H1 (cell line): ENCODE data around the gene ISCA2. TPM values are rescaled to one million over a fixed set of nuclear protein-coding genes. Genes with fewer than 3 reads are reported as not detected.

Experiments
- CTCF ChIA-PET: fragments of 300-600 bp; sonication (Branson Sonifier 250); formaldehyde crosslinking; loops from one replicate; lab custom pipeline; 2021; ENCODE audit not compliant: partially characterized antibody; lab: Charles Lee
- POLR2A ChIA-PET: fragments of 300-600 bp; sonication (Branson Sonifier 250); formaldehyde crosslinking; loops from one replicate; lab custom pipeline; 2021; ENCODE audit warnings: inconsistent platforms; ENCODE audit not compliant: partially characterized antibody; lab: Charles Lee
- DNase-seq, 2 experiments: peaks; one replicate each; pipeline versions ENCODE4 v3.0.0 to v3.0.0-alpha.2; 2010 to 2022; ENCODE audit warnings: low spot score in 2 of 2, low read depth in 1 of 2, mixed read lengths in 1 of 2
- FAIRE-seq: peaks from 2 replicates; lab custom pipeline; 2011; peaks lifted over from hg19 to GRCh38; lab: Jason Lieb, UNC
- H2AFZ ChIP-seq: 2 replicates; pipeline ENCODE4 v1.8.1; 2012; ENCODE audit warnings: low read length, inconsistent platforms
- H2AK5ac ChIP-seq: 2 replicates; pipeline ENCODE4 v1.6.1; 2013; ENCODE audit warnings: low read depth, low read length
- H2BK120ac ChIP-seq: replicated peaks from 2 replicates; pipeline ENCODE3; 2013; ENCODE audit warnings: low read depth, low read length, inconsistent platforms
- H2BK12ac ChIP-seq: 2 replicates; pipeline ENCODE4 v1.6.1; 2013; ENCODE audit warnings: low read depth, low read length
- H2BK15ac ChIP-seq: 2 replicates; pipeline ENCODE4 v1.6.1; 2013; ENCODE audit warnings: low read length
- H2BK20ac ChIP-seq: 2 replicates; pipeline ENCODE4 v1.6.1; 2013; ENCODE audit warnings: low read length
- H2BK5ac ChIP-seq: 2 replicates; pipeline ENCODE4 v1.6.1; 2013; ENCODE audit warnings: low read depth, low read length
- H3K14ac ChIP-seq: 2 replicates; pipeline ENCODE4 v1.6.1; 2013; ENCODE audit warnings: inconsistent platforms; ENCODE audit not compliant: insufficient read length
- H3K18ac ChIP-seq: 2 replicates; pipeline ENCODE4 v1.6.1; 2013; ENCODE audit warnings: low read length; ENCODE audit errors: extremely low read depth
- H3K23ac ChIP-seq: 2 replicates; pipeline ENCODE4 v1.6.1; 2013; ENCODE audit warnings: inconsistent platforms; ENCODE audit not compliant: insufficient read length
- H3K23me2 ChIP-seq: 2 replicates; pipeline ENCODE4 v1.6.1; 2013; ENCODE audit warnings: low read depth, low read length
- H3K27ac ChIP-seq: 2 replicates; pipeline ENCODE4 v1.6.1; 2011; ENCODE audit warnings: low read depth, low read length, inconsistent platforms
- H3K27me3 ChIP-seq, 4 experiments: replicated peaks in 1 of 4; 1 replicate in 1 of 4; 2 replicates in 3 of 4; pipeline versions ENCODE4 v1.6.1 to v1.8.1; 2011 to 2013; ENCODE audit warnings: low read length in 3 of 4, mild to moderate bottlenecking in 3 of 4, inconsistent platforms in 2 of 4, mixed read lengths in 2 of 4, moderate library complexity in 1 of 4; ENCODE audit not compliant: control insufficient read depth in 3 of 4, insufficient read depth in 3 of 4; ENCODE audit errors: extremely low read depth in 1 of 4
- H3K36me3 ChIP-seq, 4 experiments: 2 replicates each; pipeline versions ENCODE4 v1.6.1 to v1.8.1; 2011 to 2013; ENCODE audit warnings: mild to moderate bottlenecking in 4 of 4, low read length in 3 of 4, moderate library complexity in 2 of 4, control low read depth in 1 of 4, inconsistent platforms in 1 of 4; ENCODE audit not compliant: insufficient read depth in 4 of 4, control insufficient read depth in 2 of 4
- H3K4ac ChIP-seq: replicated peaks from 2 replicates; pipeline ENCODE3; 2013; ENCODE audit warnings: low read length, low read depth, mixed read lengths, inconsistent platforms; ENCODE audit not compliant: insufficient read length
- H3K4me1 ChIP-seq, 4 experiments: replicated peaks in 1 of 4; 1 replicate in 1 of 4; 2 replicates in 3 of 4; pipeline versions ENCODE4 v1.6.1 to v1.8.1; 2011 to 2013; ENCODE audit warnings: low read length in 3 of 4, inconsistent platforms in 2 of 4, mixed read lengths in 1 of 4; ENCODE audit not compliant: insufficient read depth in 4 of 4, control insufficient read depth in 3 of 4
- H3K4me2 ChIP-seq, 2 experiments: 2 replicates each; pipeline versions ENCODE4 v1.6.1 to v1.8.1; 2011 to 2013; ENCODE audit warnings: low read depth in 2 of 2, low read length in 2 of 2, control low read depth in 1 of 2, inconsistent platforms in 1 of 2, mild to moderate bottlenecking in 1 of 2; ENCODE audit not compliant: insufficient read depth in 1 of 2
- H3K4me3 ChIP-seq, 4 experiments: fragments of 200-600, 300-600 bp in 1 of 4; sonication (generic), shearing (Covaris generic), sonication (Bioruptor Twin) in 1 of 4; 2 replicates each; pipeline versions ENCODE4 v1.5.1 to v1.8.1; 2011 to 2016; ENCODE audit warnings: low read length in 4 of 4, low read depth in 3 of 4, control low read depth in 2 of 4, inconsistent platforms in 2 of 4, mild to moderate bottlenecking in 2 of 4, mixed read lengths in 1 of 4, moderate library complexity in 1 of 4; ENCODE audit not compliant: insufficient read depth in 2 of 4; ENCODE audit errors: extremely low read depth in 1 of 4
- H3K56ac ChIP-seq: replicated peaks from 2 replicates; pipeline ENCODE3; 2013; ENCODE audit warnings: low read depth, mild to moderate bottlenecking, mixed read lengths, low read length, inconsistent platforms; ENCODE audit not compliant: insufficient read length
- H3K79me1 ChIP-seq: 2 replicates; pipeline ENCODE4 v1.6.1; 2013; ENCODE audit warnings: low read depth, low read length, control low read depth
- H3K79me2 ChIP-seq, 2 experiments: 2 replicates each; pipeline versions ENCODE4 v1.6.1 to v1.8.1; 2012 to 2013; ENCODE audit warnings: low read length in 2 of 2, mild to moderate bottlenecking in 2 of 2, inconsistent platforms in 1 of 2; ENCODE audit not compliant: insufficient read depth in 2 of 2, control insufficient read depth in 1 of 2
- H3K9ac ChIP-seq, 4 experiments: replicated peaks in 1 of 4; 1 replicate in 1 of 4; 2 replicates in 3 of 4; pipeline versions ENCODE4 v1.6.1 to v1.8.1; 2011 to 2013; ENCODE audit warnings: low read depth in 3 of 4, low read length in 3 of 4, control low read depth in 2 of 4, mild to moderate bottlenecking in 2 of 4, moderate library complexity in 2 of 4, inconsistent platforms in 1 of 4; ENCODE audit errors: extremely low read depth in 1 of 4
- H3K9me3 ChIP-seq, 2 experiments: 2 replicates each; pipeline versions ENCODE4 v1.6.1 to v1.8.1; 2012 to 2013; ENCODE audit warnings: mild to moderate bottlenecking in 2 of 2, moderate library complexity in 2 of 2, control low read depth in 1 of 2, inconsistent platforms in 1 of 2, low read depth in 1 of 2, low read length in 1 of 2, mixed read lengths in 1 of 2; ENCODE audit not compliant: insufficient read depth in 2 of 2
- H4K20me1 ChIP-seq, 2 experiments: replicated peaks in 1 of 2; 2 replicates each; pipeline versions ENCODE3 to v1.8.1; 2011 to 2013; ENCODE audit warnings: inconsistent platforms in 2 of 2, low read length in 2 of 2, mild to moderate bottlenecking in 1 of 2; ENCODE audit not compliant: insufficient read depth in 2 of 2, control insufficient read depth in 1 of 2
- H4K5ac ChIP-seq: 2 replicates; pipeline ENCODE4 v1.6.1; 2013; ENCODE audit warnings: low read length, low read depth, mixed read lengths, inconsistent platforms; ENCODE audit not compliant: insufficient read length
- H4K8ac ChIP-seq: 2 replicates; pipeline ENCODE4 v1.8.0; 2013; ENCODE audit warnings: mild to moderate bottlenecking, moderate library complexity, low read length, inconsistent platforms; ENCODE audit not compliant: insufficient read depth; ENCODE audit errors: extremely low read depth
- H4K91ac ChIP-seq: replicated peaks from 2 replicates; pipeline ENCODE3; 2013; ENCODE audit warnings: low read length, mixed read lengths, inconsistent platforms; ENCODE audit not compliant: insufficient read length
- BCL11A ChIP-seq, 2 experiments: IDR thresholded peaks; one replicate each; pipeline ENCODE4 v1.6.1; 2011; ENCODE audit warnings: low read depth in 2 of 2, low read length in 2 of 2, mild to moderate bottlenecking in 2 of 2
- CBX8 ChIP-seq: fragments of 300-800, 300-1000 bp; sonication (generic); IDR thresholded peaks from 2 replicates; pipeline ENCODE4 v1.7.1; 2016; ENCODE audit warnings: low read depth, low read length, borderline replicate concordance
- CREB1 ChIP-seq: IDR thresholded peaks from 2 replicates; pipeline ENCODE4 v1.6.1; 2012; ENCODE audit warnings: inconsistent platforms
- CTBP2 ChIP-seq: IDR thresholded peaks from 2 replicates; pipeline ENCODE4 v1.7.0; 2011; ENCODE audit warnings: borderline replicate concordance, mild to moderate bottlenecking, moderate library complexity, mixed read lengths, low read length; ENCODE audit not compliant: insufficient read depth, insufficient read length
- HDAC2 ChIP-seq, 2 experiments: fragments of 300-600 bp in 1 of 2; sonication (generic) in 1 of 2; IDR thresholded peaks; 2 replicates each; pipeline ENCODE4 v1.6.1; 2011 to 2012; ENCODE audit warnings: low read depth in 2 of 2, low read length in 2 of 2, mild to moderate bottlenecking in 2 of 2, moderate library complexity in 2 of 2, borderline replicate concordance in 1 of 2, inconsistent platforms in 1 of 2
- PHF8 ChIP-seq: fragments of 200-600 bp; sonication (generic); conservative IDR thresholded peaks from 2 replicates; pipeline ENCODE4 v1.7.1; 2012; ENCODE audit warnings: low read depth, mild to moderate bottlenecking, inconsistent platforms, low read length, moderate library complexity
- POLR2A ChIP-seq, 2 experiments: IDR thresholded peaks; 1 replicate in 1 of 2; 2 replicates in 1 of 2; pipeline ENCODE4 v1.6.1; 2011; ENCODE audit warnings: low read depth in 2 of 2, low read length in 2 of 2, mild to moderate bottlenecking in 2 of 2; ENCODE audit errors: control extremely low read depth in 1 of 2
- POU5F1 ChIP-seq: IDR thresholded peaks from 2 replicates; pipeline ENCODE4 v1.6.1; 2011; ENCODE audit warnings: low read depth, mild to moderate bottlenecking, low read length, moderate library complexity
- RNF2 ChIP-seq: fragments of 200-900, 300-1000 bp; sonication (generic); IDR thresholded peaks from 2 replicates; pipeline ENCODE4 v1.7.1; 2016; ENCODE audit warnings: borderline replicate concordance, low read depth, mild to moderate bottlenecking, antibody characterized with exemption, low read length; ENCODE audit not compliant: poor library complexity, severe bottlenecking; ENCODE audit errors: missing control alignments
- TAF7 ChIP-seq: optimal IDR thresholded peaks from 2 replicates; pipeline ENCODE3; 2011; ENCODE audit warnings: low read depth, mild to moderate bottlenecking, inconsistent platforms, low read length, moderate library complexity, borderline replicate concordance
- WGBS, 2 experiments: shearing (Covaris generic) in 1 of 2; methylation state at CpG; one replicate each; pipeline versions ENCODE4 v1.1.6 to v1.1.7; 2013 to 2015; ENCODE audit warnings: low lambda C conversion rate in 2 of 2, mixed read lengths in 2 of 2, inconsistent platforms in 1 of 2, low coverage in 1 of 2, missing lambda C conversion rate in 1 of 2; ENCODE audit not compliant: insufficient replicate concordance in 2 of 2, insufficient coverage in 1 of 2, insufficient read length in 1 of 2; ENCODE audit errors: extremely low coverage in 1 of 2, missing lambda C conversion rate in 1 of 2; 5-methylcytosine and 5-hydroxymethylcytosine counted together
- polyA plus RNA-seq, 7 experiments: library from polyadenylated mRNA; depleted of rRNA in 3 of 7; stranded (reverse) in 5 of 7; unstranded in 2 of 7; fragments of >200 nt in 5 of 7; fragments of 200-250 nt in 2 of 7; gene quantifications; 1 replicate in 5 of 7; 2 replicates in 1 of 7; 4 replicates in 1 of 7; pipeline versions ENCODE4 v1.2.1 to v1.2.3, GENCODE V29; 2011 to 2013; ENCODE audit warnings: missing spikeins in 2 of 7, mixed read lengths in 2 of 7
- total RNA-seq: library from RNA; stranded (reverse); fragmentation: NEBNext Ultra II Directional; extraction: Animal tissue kit (Norgen Biotek cat#: 25700); gene quantifications from 2 replicates; pipeline ENCODE4 v1.2.1, GENCODE V29; 2021
- TF ChIP-seq, protein P1 (sequence below): IDR thresholded peaks from 2 replicates; pipeline ENCODE4 v1.6.1; 2012; ENCODE audit warnings: inconsistent platforms

ISCA2 gene
- total and polyA plus RNA-seq, 2 of the 8 experiments (the other 6 are each of a cell fraction or from before 2014, with no cell fraction given), result 43.5 to 78.6 TPM

DNA sequence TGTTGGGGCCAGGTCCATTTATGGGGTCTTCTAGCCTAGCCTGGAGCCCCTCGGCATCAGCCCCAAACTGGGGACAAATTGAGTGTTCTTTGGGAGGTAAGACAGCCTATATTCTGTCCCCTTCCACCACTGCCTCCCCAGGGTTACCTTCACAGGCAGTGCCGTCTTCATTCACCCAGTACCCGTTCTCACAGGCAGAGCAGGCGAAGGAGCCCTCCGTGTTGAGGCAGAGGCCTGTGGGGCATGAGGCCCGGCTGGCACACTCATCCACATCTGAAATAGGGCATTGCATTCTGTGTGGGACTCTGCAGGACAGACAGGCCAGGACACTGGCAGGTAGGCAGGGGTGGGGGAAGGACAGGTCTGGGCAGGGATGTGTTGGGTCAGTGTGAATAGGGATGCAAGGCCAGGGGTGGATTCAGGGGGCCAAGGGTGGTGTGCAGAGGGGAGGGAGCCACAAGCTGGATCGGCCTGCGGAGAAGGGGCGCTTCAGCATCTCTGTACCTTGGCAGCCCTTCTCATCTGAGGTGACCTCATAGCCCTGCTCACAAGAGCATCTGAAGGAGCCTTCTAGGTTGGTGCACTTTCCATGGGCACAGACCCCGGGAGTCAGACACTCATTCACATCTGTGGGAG lies 16.1 kb downstream of the ISCA2 start:
- no peak for FAIRE-seq
- no peak for DNase-seq
- TF ChIP-seq CBX8 (no peak), BCL11A (IDR thresholded peaks at IDR 0.05; ENCODE audit: low read depth in 2 of 2, low read length in 2 of 2) (no peak), CTBP2 (no peak), RNF2 (no peak), HDAC2 (IDR thresholded peaks at IDR 0.05; ENCODE audit: borderline replicate concordance in 1 of 2, low read depth in 2 of 2, low read length in 2 of 2) (no peak), PHF8 (no peak), POLR2A (IDR thresholded peaks at IDR 0.05; ENCODE audit: control extremely low read depth in 1 of 2, low read depth in 2 of 2, low read length in 2 of 2) (no peak), TAF7 (no peak), CREB1 (no peak), POU5F1 (no peak)
- TF ChIP-seq, protein P1, sequence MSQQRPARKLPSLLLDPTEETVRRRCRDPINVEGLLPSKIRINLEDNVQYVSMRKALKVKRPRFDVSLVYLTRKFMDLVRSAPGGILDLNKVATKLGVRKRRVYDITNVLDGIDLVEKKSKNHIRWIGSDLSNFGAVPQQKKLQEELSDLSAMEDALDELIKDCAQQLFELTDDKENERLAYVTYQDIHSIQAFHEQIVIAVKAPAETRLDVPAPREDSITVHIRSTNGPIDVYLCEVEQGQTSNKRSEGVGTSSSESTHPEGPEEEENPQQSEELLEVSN, result no peak

More for the DNA sequence above, 16.1 kb downstream of the ISCA2 start:
- Histone ChIP-seq H3K27me3 (no peaks in the 10 kb centered on the region; a peak in 1 of 7 replicates), H3K56ac (no peak overlapping the region), H3K9me3 (no peaks in the 10 kb centered on the region), H4K8ac (no peak overlapping the region), H3K4me2 (no peak overlapping the region), H4K20me1 (no peaks in the 10 kb centered on the region), H3K9ac (no peak overlapping the region), H3K27ac (no peak overlapping the region), H4K91ac (no peak overlapping the region), H2AK5ac (peak overlapping the region; percentile 4; the same call in 1 of the 2 replicates), H3K18ac (no peak overlapping the region), H3K4me1 (peaks cover 0 to 22% (median 12%) of the 10 kb centered on the region in 4 experiments; a peak in 6 of 7 replicates), H3K79me2 (no peaks in the 10 kb centered on the region), H2BK120ac (no peak overlapping the region), H3K4me3 (no peak overlapping the region), H3K14ac (no peak overlapping the region), H2BK20ac (peak overlapping the region; percentile 27), H2BK5ac (peak overlapping the region; percentile 35; the same call in 1 of the 2 replicates), H2AFZ (no peak overlapping the region), H3K36me3 (no peaks in the 10 kb centered on the region), H3K23me2 (no peaks in the 10 kb centered on the region), H3K79me1 (no peaks in the 10 kb centered on the region), H3K4ac (no peak overlapping the region), H4K5ac (no peak overlapping the region), H2BK15ac (0 out of 2 replicates have a peak overlapping the region, but pooled peaks have one; percentile 4), H2BK12ac (peak overlapping the region; percentile 63; the same call in 1 of the 2 replicates), H3K23ac (no peak overlapping the region)
- CTCF ChIA-PET, result interaction anchor here (0.7 to 6.5 kb wide), 14 partner anchors 9 to 105 kb away, joined by 3 to 64 read pairs (median 7); no protein-coding TSS in a partner anchor
- 89% methylated on average over 10 of the region's 10 CpGs; no CpG with 5 or more reads in 1 of the 2 experiments for WGBS, 2 experiments
- POLR2A ChIA-PET, result interaction anchor here (2.2 kb wide), 1 partner anchor 8 kb away, joined by 7 read pairs; no protein-coding TSS in a partner anchor
